Stimulated activated CD4-positive, alpha-beta T cell treated with anti-CD3 and anti-CD28 coated beads, Interleukin-1b, Interleukin-23, amount 100 ng/mL, for 24 hours (primary cell): ENCODE results near the gene CACNA2D2.

ENCODE experiments used
- DNase-seq, 4 experiments: peaks; one replicate each; pipeline ENCODE4 v3.0.0-alpha.2; 2020; ENCODE audit warnings: low read depth in 4 of 4, low spot score in 1 of 4

Gene CACNA2D2

DNA sequence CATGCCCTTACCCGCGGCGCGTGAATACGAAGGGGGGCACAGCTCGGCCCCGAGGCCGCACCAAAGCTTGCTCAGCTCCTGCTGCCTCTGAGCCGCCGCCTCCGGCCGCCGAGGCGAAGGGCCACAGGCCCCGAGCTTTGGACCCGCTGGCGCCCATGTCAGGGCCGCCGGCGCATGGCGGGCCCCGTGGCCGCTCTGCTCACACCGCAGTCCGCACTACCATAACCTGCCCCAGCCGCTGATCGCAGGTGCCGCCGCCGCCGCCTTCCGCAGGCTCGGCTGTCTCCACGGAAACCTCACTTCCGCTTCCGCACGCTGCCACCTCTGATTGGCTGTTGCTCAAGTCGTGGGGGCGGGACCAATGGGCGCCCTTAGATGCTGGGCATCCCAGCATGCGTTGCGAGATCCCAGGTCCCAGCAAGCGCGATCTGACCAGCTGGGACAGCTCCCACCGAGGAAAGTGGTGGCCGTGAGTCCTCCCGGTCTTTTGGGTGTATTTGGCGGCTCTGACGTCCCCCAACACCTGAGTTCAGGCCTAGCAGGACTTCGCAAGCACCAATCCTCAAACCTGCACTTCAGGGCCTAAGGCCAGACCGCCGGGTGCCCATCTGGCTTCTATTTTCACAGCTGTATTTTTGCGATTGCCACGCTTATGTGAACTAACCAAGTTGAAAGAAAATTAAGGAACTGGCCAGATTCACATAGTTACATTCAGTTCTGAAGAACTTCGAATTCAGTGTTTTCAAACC lies 175.3 kb downstream of the CACNA2D2 start, which contains the start of gene TUSC2:
TUSC2 (minus strand) TSS at position 281 of the 749 bp plus-strand sequence; CDS start at position 157, 124 bp downstream.
- peak; percentile 89 to 94 (median 92) for DNase-seq

DNA sequence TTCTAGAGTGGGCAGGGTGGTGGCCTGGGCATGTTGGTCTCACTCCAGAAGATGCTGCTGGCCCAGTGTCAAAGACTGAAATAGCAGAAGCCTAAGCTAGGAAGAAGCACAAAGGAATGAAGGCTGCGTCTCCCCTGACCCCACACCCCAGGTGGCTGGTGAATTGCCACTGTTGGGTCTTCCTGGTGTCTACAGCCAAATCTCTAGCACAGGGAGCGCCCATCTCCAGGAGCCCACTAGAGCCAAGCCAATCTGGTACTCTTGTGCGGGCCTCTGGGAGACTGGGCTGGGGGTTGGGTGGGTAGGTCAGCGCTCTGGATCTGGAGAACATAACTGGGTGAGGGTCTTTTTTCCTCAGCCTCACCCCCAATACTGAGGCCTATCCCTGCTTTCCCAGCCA lies 176.3 kb downstream of the CACNA2D2 start:
- no peak for DNase-seq

DNA sequence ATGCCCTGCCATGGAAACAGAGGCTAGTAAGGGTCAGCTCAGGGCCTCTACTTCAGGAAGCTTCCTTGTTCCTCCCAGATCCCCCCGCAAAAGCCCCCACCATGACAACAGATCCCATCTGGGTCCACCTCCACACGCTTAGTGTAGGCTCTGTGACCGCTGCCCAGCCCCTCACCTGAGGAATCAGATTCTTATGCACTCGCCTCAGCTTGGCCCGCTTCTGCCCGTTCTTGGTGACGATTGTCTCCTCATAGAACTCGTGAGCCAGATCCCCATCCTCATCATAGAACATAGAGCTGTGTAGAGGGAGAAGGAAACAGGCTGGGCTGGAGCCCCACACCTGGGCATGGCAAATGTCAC lies 177.3 kb downstream of the CACNA2D2 start:
- DNase-seq = no peak

DNA sequence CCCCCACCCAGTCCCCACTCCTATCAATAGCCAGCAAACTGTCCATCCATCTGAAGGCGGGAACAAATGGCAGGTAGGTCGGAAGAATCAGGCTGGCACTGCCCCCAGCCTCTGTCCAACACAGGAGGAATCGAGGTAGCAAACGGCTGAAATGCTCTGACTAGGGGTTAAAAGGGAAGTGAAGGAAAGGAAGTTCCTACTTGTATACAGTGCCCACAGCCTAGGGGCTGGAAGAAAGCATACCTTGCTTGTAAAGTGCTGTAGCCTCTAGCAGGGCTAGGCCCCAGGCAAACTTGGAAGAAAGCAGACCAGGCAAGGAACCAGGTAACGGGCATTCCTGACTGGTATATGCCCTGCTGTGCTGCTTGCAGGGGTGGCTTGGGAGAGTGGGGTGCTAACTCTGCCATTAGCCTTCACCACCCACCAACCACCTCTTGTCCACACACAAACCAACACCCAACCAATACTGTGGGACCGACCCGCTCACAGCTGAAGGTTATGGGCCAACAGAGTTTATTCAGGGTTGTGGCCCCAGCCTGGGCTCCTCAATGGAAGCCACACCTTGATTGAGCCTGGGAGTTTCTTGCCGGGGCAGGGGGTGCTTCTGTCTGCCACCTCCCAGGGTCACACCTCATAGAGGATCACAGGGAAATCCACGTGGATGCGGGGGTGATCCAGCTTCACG lies 177.8 kb downstream of the CACNA2D2 start:
- DNase-seq = no peak

DNA sequence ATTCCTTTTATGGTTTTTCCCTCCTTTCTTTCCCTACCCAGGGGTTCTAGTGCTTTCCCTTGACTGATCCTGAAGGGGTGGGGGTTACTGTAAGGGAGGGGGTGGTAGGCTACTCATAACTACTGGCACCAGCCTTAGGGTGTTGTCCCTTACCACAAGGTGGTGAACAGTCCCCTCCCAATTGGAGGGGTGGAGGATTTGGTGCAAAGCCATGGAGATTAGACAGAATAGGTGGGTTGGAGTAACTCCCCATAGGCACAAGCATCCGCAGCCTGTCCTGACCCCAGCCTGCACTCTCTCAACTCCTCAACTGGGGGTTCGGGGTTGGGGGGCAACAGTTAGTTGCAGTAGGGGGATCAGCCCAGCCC lies 178.3 kb downstream of the CACNA2D2 start:
- no peak for DNase-seq

DNA sequence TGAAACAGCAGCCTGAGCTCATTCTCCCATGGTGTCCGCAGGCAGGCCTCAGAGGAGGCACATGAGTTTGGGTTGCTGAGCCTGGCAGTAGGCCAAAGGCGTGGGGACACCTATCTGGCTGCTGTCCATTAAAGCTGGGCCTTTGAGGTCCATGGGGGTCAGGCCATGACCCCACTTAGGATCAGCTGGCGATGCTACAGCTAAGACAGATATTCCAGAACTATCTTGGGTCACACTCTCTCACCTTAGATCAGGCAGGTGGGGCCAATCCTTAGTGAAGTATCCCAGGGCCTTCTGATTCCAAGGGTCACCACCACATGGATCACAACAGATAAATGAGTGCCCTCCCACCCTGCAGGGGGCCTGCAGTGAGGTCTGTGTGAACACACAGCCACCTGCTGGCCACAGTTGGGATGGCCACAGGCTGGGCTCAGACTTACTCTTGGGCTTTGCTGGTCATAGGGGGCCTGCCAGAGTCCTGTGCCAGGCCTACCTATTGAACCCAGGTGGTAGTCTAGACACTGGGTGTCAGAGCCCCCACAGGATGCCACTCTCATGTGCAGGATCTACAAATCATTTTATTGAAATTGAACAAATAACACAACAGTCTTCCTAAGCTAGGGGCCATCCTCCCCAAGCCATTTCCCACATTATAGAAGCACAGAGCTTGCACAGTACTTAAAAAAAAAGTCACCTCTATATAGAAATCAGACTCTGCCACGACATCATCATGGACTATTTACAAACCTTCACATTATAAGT lies 178.9 kb downstream of the CACNA2D2 start:
- peak in 2 of 4 experiments; percentile 32 to 43 for DNase-seq

DNA sequence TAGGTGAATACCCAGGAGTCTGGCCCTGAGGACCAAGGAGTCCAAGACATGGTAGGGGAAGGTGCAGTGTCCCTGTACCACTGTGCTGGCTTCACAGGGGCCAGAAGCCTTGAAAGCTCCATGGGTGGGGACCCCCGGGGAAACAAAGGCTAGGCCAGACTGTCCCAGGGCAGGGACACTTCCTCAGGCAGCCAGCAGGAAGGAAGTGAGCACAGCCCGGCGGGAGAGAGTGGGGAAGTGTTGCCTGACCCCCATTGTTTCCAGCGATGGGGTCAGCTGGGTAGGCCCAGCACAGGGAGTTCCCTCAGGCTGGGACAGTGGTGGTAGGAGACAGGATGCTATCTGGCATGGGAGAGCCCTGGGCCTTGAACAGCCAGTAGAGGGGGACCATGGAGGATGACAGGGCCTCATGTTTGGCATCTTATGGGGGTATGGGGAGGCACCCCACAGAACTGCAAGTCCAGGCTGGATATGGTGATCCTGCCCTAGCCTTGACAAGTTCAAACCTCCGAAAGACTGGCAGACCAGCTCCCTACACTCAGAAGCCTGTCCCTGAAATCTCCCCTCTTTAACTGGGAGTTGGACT lies 179.7 kb downstream of the CACNA2D2 start:
- no peak for DNase-seq

DNA sequence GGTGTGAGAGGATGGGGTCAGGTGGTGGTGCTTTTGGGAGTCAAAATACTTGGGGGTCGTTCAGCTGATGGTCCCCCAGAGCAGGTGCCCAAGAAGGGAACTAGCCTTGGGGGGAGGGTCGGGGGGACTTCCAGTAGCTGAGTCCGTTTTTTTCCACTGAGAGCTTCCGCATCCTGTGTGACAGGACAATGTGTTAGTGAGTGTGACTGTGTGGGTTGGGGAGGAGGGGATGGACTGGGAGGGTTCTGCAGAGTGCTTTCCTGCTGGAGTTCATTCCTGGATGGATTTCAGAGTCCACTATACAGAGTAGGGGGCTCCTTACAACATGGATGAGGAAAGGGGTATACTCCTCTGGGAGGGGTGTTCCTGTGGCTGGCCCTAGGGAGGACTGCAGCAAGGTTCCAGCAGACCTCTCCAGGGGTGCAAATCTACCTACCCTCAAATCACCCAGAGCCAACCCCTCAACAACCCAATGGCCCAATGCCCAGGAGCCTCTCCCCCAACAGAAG lies 180.3 kb downstream of the CACNA2D2 start:
- no peak for DNase-seq

DNA sequence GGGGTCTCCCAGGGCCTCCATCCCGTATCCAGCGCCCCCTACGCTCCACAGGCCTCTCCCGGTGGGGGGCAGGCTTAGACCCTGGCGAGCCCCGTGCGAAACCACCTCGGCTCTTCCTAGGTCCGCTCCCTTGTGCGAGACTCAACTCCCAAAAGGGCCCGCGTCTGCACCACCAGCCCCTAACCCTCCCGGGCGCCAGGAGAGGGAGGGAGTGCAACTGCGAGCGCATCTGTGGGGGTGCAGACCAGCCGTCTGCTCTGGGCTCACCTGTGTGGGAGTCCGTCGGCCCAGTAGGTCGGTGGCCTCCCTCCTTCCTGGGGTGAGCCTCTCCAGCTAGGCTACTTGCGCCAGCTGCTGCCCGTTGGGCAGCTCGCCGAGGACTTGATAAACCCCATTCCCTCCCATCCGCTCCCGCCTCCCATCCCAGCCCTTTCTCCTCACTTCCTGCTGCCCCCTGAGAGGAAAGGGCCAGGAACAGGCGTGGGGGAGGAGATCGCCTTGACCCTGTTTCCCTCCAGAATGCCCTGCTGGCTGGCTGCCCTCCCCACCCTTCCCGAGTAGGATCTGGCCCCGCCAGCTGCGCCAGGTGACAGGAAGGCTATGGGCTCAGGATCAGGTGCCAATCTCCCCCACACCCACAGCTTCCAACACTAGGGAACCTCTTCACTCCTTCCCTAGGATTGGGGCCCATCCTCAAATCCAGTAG lies 180.9 kb downstream of the CACNA2D2 start, which contains the start of gene HYAL2:
HYAL2 (minus strand) TSS at position 360 of the 706 bp plus-strand sequence. CDS start 2,256 bp downstream, outside the sequence.
- no peak for DNase-seq

DNA sequence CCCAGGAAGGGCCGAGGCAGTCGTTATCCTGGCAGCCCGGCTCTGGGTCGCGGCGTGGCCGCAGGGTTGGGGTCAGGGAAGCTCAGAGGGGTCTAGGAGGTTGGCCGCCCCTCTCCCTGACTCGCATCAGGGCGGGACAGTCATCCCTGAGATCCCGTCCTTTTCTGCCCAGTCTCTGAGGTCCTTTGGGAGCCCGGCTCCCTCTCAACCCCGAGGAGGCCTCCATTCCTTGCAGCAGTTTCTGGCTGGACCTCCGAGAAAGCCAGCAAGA lies 181.4 kb downstream of the CACNA2D2 start:
- no peak for DNase-seq

DNA sequence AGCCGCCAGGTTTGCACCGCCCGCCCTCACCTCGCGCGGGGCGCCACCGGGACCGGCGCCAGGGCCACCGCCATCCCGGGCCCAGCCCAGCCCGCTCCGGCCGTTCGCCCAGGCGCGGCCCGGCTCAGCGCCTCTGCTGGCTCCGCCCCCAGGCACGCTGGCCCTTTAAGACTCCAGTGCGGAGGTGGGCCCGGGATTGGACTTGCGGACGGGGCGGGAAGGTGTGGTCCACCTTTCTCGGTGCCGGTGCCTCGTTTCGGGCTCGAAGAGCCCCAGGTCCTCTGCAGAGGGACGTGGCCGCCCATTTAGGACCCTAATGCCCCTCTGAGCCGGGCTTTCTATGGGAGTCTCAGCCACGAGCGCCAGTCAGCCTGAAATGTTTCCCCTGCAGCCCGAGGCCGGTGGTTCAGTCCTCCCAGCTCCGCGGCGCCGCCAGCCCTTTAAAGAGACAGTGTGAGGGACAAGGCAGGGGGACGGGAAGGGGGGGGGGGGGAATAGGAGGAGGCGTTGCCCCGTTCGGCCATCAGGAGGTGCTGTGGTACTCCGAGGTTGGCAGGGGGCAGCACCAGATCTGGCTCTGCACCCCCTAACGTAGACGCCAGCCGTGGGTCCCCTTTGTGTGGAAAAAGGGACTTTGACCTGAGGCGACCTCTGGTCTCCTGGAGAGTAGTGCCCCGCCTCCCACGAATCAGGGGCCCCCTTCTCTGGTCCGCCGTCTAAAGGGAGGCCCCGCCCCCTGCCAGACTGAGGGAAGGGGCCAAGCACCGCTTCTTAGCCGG lies 181.9 kb downstream of the CACNA2D2 start:
- DNase-seq = peak; percentile 62 to 80 (median 70)

DNA sequence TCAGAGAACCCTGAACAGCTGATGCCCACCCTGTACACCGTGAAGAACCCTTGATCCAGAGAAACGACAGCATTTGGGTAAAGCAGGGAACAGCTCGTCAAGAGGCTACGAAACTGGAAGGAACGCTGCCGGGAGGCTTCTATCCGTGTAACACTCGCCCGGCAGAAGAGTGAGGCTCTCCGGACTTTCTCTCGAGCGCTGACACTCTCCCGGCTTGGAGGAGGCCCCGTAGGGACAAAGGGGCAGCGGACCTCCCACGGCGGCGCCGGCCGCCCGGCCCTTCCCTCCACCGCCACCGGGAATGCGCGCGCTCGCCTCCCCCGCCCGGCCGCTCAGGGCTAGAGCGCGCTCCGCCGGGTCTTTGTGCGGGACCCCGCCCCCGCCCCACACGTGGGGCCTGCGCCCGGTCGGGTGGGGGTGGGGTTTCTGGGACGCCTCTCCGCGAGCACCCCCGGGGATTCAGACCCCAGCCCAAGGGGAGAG lies 182.5 kb downstream of the CACNA2D2 start:
- DNase-seq = peak in 3 of 4 experiments; percentile 45 to 66 (median 52)

DNA sequence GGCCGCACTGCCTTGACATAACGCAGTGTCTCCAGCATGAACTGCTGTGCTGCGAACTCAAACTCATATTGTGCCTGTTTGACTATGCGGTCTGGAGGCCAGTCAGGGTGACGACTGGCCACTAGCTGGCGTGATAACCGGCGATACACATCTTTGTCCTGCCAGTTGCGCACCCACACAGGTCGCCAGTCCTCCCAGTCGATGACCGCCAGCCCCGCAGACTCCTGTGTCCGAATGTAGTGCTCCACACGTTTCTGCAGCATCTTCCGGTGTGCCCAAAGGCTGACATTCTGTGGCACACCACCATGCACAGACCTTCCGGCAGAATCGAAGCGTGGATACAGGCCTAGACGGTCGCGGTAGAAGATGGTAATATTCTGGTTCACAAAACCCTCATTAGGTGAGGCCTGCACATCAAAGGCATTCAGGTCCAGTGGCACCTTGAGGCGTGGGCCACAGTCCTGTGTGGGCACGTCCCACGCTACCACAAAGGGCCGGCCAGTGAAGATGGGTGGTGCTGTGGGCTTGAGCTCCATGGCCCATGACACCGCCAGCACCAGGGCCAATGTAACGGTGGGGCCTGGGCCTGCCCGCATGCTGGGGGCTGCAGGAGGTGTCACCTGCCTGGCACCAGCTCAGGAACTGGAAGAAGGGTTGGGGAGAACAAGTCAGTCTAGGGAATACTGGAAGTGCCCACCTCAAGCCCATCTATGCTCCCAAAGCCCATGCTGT lies 183.4 kb downstream of the CACNA2D2 start:
- no peak for DNase-seq

DNA sequence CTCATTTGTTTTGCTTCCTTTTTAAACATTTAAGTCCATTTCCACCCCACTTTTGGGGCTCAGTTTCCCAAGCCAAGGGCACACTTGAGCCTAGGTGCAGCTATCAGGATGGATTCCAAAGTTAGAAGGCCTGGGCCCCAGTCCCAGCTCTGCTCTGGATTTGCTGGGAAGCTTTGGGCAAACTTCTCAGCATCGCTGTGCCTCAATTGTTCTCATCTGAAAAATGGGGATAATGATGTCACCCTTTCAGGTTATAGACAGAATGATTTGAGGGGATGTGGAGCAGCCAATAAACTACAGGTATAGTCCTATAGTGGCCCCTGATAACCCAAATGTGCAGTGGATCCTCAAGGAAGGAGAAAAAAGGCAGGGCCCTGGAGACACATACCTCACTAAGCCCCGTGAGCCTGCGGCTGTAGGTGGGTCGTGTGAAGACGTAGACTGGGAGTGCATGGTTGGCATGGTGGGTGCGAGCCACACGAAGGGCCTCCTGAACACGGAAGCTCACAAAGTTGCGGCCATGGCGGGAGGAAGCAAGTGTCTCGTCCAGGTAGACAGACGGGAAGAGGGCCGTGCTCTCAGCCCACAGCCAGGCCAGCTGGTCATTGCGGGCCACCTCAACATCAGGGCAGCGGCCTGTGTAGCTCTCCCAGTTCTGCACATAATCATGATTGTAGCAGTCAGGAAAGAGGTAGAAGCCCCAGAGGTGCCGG lies 184.1 kb downstream of the CACNA2D2 start:
- no peak for DNase-seq

DNA sequence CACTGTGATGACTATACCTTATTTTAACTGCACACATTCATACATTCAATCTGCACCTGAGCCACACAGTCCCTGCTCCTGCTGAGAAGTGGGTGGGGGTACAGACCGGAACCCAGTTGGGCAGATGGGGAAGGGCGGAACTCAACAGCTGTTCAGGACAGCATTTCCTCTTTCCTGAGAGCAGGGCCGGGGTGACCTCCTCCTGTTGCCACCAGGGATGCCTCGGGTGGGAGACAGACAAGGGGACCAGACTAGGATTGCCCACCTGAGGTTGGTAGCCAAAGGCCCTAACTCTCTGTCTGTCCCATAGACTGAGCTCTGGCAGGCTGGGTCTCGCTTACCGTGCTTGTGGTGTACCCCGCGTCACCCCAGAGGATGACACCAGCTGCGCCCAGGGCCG lies 184.8 kb downstream of the CACNA2D2 start:
- no peak for DNase-seq

DNA sequence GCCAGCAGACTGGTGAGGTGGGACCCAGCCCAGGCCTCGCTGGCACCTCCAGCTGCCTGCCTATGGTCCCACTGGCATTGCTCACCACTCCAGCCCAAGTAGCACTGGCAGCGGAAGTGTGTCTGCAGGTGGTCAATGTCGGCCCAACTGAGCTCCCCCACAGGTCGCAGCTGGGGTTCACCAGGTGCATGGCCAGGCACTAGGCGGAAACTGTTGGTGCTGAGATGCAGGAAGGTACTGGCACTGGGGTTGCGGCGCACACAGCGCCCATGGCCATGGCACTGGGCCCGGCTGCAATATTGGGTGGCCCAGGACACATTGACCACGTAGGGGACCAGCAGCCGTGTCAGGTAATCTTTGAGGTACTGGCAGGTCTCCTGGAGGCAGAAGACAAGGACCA lies 185.3 kb downstream of the CACNA2D2 start:
- DNase-seq = no peak

DNA sequence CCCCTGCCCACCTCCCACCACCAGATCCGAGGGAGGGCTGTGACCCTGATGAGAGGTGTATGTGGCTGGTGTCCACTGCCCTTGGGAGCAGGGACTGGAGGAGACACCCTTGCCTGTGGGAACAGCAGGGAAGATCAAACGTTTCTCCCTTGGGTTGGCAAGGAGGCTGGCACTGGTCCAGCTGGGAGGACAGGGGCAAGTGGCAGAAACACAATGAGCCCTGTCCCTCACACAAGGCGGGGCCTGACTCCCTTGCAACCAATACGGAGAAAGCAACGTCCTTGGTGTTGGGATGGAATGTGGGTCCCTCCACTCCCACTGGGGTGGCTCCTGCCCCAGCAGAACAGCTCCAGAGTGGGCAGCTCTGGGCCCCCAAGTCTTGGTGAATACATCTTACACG lies 186.1 kb downstream of the CACNA2D2 start:
- DNase-seq = no peak

DNA sequence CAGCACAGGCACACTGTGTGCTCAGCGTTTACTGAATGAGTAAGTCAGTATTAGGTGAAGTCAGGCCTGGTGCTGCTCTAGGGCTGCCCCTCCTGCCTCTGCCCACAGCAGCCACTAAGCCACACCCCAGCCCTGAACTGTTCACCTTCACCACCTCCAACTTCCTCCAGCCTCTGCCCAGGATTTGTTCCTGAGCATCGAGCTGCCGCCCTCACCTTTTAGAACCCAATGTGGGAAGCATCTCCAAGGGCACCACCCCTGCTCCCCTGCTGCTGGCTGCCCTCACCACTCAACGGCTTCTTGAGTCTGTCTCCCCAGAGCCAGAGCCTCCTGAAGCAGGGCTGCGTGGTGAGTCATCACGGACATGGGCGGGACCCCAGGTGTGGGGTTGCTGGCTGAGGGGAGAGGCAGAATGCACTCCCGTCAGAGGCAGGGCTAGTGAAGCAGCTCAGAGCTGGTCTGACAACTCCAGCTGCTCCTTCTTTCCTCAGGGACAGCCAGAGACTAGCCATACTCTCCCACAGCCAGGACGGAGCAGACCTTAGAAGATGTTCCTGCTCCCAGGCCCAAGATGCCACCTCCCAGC lies 186.7 kb downstream of the CACNA2D2 start:
- no peak for DNase-seq
